ENCODE measurements around the gene MICALL2.
A peak's percentile ranks its signal among the peaks of the same experiment; 100 is the strongest.

MICALL2 gene

DNA sequence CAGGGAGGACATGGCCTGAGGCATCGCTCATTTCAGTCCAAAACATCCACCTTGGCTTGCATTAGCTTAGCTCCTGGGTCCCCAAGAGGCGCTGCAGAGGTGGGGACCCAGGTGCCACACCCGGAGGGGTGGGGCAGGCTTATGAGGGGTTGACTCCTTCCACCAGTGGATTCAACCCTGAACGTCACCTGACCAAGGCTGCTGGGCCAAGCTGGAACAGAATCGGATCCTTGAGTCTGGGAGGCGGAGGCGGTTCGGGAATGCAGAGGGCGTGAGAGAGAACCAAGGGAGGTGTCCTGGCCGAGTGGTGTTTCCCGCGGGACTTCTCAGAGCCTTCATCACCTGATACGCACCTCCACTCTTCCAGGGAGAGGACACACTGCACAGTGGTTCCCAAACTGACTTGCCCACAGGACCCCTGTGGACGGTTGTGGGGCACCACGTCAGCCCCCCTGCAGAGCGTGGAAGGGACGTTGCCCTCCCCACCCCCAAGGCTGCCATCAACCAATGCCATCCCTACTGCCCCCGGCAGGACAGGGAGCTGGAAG lies 4.5 kb upstream of the MICALL2 start:
- DNase-seq (ENCODE audit: low read depth): no peak
- TF ChIP-seq, protein P1, sequence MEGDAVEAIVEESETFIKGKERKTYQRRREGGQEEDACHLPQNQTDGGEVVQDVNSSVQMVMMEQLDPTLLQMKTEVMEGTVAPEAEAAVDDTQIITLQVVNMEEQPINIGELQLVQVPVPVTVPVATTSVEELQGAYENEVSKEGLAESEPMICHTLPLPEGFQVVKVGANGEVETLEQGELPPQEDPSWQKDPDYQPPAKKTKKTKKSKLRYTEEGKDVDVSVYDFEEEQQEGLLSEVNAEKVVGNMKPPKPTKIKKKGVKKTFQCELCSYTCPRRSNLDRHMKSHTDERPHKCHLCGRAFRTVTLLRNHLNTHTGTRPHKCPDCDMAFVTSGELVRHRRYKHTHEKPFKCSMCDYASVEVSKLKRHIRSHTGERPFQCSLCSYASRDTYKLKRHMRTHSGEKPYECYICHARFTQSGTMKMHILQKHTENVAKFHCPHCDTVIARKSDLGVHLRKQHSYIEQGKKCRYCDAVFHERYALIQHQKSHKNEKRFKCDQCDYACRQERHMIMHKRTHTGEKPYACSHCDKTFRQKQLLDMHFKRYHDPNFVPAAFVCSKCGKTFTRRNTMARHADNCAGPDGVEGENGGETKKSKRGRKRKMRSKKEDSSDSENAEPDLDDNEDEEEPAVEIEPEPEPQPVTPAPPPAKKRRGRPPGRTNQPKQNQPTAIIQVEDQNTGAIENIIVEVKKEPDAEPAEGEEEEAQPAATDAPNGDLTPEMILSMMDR (IDR thresholded peaks at IDR 0.05; ENCODE audit: low read depth, low read length, missing control alignments): no peak
- in situ Hi-C loops (cut with HindIII; ENCODE audit: low sequenced_read_pairs): no loop called here
- H3K4me3 ChIP-seq (ENCODE audit: low read depth, low read length): no peak overlapping the region

DNA sequence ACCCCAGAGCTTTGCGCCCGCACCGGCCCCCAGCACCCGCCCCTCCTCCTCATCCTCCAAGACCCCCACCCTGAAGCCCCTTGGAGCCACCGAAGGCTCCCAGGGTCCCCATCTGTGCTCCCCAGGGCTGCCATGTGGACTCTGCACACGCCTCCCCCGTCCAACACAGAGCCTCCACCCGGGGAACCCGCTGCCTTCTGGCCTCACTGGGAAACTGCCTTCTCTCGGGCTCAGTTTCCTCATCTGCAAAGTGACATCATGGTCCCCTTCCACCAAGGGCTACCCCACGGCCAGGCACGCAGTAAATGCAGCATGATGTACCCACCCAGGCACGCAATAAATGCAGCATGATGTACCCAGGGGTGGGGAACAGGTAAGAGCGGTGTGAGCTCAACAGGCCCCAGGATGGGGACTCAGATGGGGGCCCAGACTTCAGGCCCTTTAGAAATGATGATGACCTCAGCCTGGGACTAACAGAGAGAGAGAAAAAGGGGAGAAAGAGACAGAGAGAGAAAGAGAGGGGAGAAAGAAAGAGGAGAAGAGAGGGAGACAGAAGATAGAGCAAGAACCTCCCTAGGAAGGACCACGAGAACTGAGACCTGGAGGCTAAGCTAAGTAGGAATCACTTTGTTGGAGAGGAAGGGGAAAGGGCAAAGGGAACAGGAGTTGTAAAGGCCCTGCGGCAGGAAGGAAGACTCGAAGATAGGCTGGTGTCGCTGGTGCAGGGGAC lies 2.5 kb upstream of the MICALL2 start:
- in situ Hi-C loops (cut with HindIII; ENCODE audit: low sequenced_read_pairs): no loop called here
- DNase-seq (ENCODE audit: low read depth): no peak
- no peak overlapping the region for H3K4me3 ChIP-seq (ENCODE audit: low read depth, low read length)
- TF ChIP-seq, protein P1 (IDR thresholded peaks at IDR 0.05; ENCODE audit: low read depth, low read length, missing control alignments): no peak

DNA sequence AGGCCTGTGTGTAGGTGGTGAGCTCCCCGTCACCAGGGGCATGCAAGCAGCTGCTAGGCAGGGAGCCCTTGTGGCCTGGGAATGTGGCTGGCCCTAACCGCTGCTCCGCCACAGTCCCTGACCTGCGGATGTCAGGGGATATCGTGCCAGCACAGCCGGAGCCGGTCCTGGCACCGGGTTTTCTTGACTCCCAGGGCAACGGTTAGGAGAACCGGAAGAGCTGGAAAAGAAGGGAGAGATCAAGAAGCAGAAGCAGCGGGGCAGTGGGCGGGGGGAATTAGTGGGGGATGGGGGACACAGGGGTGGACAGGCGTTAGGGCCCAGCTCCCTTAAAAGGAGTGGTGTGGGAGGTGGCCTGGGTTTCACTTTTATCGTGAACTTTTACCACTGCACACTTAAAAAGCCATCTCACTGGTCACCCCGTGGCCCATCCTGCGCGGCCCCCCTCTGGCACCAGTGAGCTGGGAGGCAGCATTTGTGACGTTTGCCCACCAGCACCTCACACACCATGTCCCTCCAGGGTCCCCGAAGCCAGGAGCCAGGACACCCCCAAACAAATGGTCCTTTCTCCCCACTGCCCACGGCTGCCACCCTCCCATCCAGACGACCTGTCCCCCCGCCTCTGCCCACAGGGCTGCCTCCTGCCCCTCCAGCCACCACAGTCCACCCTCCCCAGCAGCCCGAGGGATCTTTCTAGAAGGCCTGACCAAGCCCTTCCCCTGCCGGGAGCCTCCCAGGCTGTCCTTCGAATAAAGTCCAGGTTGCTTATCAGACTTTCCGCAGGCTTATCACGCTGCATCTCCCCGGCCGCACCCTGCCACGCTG lies 1.8 kb upstream of the MICALL2 start:
- TF ChIP-seq, protein P1 (IDR thresholded peaks at IDR 0.05; ENCODE audit: low read depth, low read length, missing control alignments): no peak
- in situ Hi-C loops (cut with HindIII; ENCODE audit: low sequenced_read_pairs): no loop called here
- H3K4me3 ChIP-seq (ENCODE audit: low read depth, low read length): peak overlapping the region; percentile 42
- DNase-seq (ENCODE audit: low read depth): no peak

DNA sequence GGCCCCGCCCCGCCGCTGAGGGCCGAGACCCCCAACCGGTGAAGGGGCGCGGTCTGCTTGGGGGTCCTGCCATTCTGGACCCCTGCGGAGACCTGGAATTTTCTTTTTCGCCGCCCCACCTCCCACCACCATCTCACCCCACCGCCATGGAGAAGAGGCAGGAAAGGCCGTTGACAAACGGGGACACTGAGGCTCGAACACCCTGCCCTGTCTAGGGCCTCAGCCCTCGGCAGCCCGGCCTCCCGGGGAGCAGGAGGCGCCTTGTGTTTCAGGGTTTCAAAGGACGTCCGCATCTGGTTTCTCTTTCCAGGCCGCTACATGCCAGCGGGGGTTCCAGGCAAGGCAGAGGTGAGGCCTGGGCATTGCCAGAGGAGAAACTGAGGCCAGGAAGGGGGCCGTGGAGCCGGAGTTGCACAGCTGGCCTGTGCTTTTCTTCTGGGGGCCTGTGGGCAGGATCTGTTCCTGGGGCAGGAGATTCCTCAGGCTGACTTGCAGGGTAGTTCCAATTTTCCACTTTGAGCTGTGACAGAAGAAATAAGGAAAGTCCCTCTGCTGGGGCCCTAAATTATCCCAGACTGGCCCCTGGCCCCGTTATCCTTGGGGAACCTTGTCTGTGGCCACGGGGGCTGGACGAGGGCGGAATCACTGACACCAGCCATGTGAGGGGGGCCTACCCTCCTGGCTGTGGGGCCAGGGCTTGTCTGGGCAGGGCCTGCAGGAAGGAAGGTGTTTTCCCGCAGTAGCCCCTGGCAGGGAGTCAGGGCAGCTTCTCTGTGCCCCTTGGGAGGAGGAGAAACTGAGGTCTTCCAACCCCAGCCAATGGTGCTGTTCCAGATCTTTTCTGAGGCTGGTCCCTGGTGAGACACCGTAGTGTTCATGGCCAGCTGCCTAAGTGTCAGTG lies 900 bp upstream of the MICALL2 start:
- DNase-seq (ENCODE audit: low read depth): no peak
- in situ Hi-C loops (cut with HindIII; ENCODE audit: low sequenced_read_pairs): no loop called here
- H3K4me3 ChIP-seq (ENCODE audit: low read depth, low read length): peak overlapping the region; percentile 42
- TF ChIP-seq, protein P1 (IDR thresholded peaks at IDR 0.05; ENCODE audit: low read depth, low read length, missing control alignments): no peak

DNA sequence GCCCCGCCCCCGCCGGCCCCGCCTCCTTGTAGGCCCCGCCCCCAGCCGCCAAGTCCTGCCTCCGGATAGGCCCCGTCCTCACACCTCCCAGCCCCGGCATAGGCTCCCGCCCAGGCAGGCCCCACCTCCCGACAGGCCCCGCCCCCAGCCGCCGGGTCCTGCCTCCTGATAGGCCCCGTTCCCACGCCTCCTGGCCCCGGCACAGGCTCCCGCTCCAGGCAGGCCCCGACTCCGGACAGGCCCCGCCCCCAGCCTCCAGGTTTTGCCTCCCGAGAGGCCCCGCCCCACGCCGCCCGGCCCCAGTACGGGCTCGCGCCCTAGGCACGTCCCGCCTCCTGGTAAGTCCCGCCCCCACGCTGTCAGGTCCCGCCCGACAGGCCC lies 232 bp upstream of the MICALL2 start:
- H3K4me3 ChIP-seq (ENCODE audit: low read depth, low read length): peak overlapping the region; percentile 69
- DNase-seq (ENCODE audit: low read depth): peak; percentile 94
- in situ Hi-C loops (cut with HindIII; ENCODE audit: low sequenced_read_pairs): no loop called here
- TF ChIP-seq, protein P1 (IDR thresholded peaks at IDR 0.05; ENCODE audit: low read depth, low read length, missing control alignments): no peak

All from astrocyte of the cerebellum (primary cell).